IPS-18c (cell line): ENCODE results near the gene DRD4.

Experiments used
- H3K4me3 ChIP-seq: 2 replicates; pipeline ENCODE4 v1.7.0; 2013; ENCODE audit warnings: low read depth, mild to moderate bottlenecking, low read length, moderate library complexity; ENCODE audit not compliant: insufficient read depth
- H3K9me3 ChIP-seq: one replicate; pipeline ENCODE4 v1.6.1; 2013; ENCODE audit warnings: mild to moderate bottlenecking, low read length, moderate library complexity; ENCODE audit not compliant: control insufficient read depth, insufficient read depth

Gene DRD4

DNA sequence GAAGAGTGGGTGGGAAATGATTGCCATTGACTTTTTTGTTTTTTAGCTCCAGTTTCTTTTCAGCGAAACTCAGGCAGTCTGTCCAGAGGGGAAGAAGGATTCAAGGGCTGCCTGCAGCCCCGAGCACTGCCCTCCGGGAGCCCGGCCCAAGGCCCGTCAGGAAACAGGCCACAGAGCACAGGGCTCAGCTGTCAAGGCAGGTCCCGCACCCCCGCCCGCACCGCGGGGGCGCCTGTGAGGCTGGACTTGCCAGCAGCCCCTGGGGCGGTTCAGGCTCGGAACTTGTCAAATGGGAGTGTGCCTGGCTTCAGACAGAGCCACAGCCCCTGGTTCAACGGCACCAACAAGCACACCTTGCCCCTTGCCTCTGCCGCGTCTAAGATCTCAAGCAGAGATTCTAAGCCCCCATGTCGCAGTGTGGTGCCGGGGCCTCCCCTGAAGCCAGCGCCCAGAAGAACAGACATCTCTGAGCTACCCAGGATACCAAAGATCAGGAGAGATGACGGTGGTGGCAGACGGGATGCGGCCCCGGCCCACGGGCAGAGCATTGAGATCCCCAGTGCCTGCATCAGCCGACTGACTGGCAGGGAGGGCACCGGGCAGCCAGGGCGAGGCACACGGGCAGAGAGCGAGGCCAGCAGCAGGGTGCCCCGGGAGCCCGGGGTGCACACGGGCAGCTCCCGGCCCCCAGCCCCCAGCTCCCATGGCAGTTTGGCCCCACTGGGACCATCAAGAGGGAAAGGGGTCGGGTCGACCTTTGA, 29.9 kb upstream of the DRD4 start:
- no peak overlapping the region for H3K4me3 ChIP-seq
- H3K9me3 ChIP-seq, result no peaks in the 10 kb centered on the region

DNA sequence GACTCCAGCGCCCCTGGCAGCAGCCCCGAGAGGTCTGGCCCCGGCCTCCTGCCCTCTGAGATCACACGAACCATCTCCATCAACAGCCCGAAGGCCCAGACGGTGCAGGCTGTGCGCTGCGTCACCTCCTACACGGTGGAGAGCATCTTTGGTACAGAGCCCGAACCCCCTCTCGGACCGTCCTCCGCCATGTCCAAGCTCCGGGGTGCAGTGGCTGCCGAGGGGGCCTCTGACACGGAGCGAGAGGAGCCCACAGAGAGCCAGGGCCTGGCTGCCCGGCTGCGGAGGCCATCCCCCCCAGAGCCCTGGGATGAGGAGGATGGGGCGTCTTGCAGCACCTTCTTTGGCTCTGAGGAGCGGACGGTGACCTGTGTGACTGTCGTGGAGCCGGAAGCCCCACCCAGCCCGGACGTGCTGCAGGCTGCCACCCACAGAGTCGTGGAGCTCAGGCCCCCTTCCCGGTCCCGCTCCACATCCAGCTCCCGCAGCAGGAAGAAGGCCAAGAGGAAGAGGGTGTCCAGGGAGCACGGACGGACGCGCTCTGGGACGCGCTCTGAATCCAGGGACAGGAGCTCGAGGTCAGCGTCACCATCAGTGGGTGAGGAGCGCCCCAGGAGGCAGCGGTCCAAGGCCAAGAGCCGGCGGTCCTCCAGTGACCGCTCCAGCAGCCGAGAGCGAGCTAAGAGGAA, 29.0 kb upstream of the DRD4 start:
- H3K4me3 ChIP-seq, result no peak overlapping the region
- H3K9me3 ChIP-seq, result no peaks in the 10 kb centered on the region

DNA sequence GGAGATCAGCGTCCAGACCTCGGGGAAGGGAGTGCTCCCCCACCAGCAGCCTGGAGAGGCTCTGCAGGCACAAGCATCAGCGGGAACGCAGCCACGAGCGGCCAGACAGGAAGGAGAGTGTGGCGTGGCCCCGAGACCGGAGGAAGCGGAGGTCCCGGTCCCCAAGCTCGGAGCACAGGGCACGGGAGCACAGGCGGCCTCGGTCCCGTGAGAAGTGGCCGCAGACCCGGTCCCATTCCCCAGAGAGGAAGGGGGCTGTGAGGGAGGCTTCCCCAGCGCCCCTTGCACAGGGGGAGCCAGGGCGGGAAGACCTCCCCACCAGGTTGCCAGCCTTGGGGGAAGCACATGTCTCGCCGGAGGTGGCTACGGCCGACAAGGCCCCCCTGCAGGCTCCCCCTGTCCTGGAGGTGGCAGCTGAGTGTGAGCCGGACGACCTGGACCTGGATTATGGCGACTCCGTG, 28.2 kb upstream of the DRD4 start:
- Histone ChIP-seq H3K9me3 (no peaks in the 10 kb centered on the region), H3K4me3 (no peak overlapping the region)

DNA sequence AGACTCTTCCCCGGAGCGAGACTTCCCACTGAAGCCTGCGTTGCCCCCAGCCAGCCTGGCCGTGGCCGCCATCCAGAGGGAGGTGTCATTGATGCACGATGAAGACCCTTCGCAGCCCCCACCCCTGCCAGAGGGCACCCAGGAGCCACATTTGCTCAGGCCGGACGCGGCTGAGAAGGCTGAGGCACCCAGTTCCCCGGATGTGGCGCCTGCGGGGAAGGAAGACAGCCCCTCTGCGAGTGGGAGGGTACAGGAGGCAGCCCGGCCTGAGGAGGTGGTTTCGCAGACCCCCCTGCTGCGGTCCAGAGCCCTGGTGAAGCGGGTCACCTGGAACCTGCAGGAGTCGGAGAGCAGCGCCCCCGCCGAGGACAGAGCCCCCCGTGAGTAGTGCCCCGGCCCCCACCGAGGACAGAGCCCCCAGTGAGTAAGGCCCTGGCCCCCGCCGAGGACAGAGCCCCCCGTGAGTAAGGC, 27.7 kb upstream of the DRD4 start:
- no peak overlapping the region for H3K4me3 ChIP-seq
- H3K9me3 ChIP-seq, result no peaks in the 10 kb centered on the region

DNA sequence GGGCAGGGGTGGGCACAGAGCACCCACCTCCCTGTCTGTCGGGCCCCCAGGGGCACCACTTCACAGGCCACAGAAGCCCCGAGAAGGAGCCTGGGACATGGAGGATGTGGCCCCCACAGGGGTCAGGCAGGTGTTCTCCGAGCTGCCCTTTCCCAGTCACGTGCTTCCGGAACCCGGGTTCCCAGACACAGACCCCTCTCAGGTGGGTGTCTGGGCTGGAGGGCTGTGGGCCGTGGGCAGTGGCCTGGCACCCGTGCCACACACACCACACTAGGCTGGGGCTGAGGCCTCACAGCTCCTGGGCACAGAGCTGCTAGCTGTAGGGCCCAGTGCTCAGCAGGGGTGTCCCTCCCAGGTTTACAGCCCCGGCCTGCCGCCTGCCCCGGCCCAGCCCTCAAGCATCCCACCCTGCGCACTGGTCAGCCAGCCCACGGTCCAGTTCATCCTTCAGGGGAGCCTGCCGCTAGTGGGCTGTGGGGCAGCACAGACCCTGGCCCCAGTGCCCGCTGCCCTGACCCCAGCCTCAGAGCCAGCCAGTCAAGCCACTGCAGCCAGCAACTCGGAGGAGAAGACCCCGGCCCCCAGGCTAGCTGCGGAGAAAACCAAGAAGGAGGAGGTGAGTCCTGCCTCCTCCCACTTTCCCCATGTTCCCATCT, 26.8 kb upstream of the DRD4 start:
- H3K9me3 ChIP-seq, result no peaks in the 10 kb centered on the region
- H3K4me3 ChIP-seq, result no peak overlapping the region

DNA sequence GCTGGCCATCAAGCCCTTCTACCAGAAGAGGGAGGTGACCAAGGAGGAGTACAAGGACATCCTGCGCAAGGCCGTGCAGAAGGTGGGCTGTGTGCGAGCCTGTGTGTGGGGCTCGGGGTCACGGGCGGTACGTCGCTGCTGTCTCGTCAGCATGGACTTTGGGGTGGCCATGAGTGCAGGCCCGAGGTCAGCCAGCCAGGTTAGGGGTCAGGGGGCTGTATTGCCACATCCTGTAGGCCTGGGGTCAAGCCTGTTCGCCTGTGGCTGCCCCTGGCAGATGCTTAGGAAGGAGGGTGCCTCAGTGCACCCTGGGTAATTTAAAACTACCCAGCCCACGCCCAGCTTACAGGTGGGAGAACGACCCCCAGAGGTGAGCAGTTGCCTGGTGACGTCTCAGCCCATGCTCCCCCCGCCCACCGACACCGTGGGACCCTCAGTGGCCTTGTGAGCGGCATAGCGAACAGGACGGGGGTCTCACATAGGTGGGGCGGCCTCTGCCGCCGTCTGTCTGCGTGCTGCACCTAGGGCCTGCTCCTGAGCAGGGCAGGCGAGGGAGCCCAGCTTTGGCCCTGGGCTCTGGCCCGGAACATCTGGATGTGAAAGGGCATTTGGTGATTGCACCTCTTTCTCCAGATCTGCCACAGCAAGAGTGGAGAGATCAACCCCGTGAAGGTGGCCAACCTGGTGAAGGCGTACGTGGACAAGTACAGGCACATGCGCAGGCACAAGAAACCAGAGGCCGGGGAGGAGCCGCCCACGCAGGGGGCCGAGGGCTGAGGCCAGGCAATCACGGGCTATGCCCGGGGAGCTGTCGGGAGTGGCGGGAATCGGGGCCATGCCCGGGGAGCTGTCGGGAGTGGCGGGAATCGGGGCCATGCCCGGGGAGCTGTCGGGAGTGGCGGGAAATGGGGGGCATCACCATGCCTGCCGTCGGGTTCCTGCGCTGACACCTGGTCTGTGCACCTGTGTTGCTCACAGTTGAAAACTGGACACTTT, 25.8 kb upstream of the DRD4 start:
- Histone ChIP-seq H3K9me3 (no peaks in the 10 kb centered on the region), H3K4me3 (no peak overlapping the region)

DNA sequence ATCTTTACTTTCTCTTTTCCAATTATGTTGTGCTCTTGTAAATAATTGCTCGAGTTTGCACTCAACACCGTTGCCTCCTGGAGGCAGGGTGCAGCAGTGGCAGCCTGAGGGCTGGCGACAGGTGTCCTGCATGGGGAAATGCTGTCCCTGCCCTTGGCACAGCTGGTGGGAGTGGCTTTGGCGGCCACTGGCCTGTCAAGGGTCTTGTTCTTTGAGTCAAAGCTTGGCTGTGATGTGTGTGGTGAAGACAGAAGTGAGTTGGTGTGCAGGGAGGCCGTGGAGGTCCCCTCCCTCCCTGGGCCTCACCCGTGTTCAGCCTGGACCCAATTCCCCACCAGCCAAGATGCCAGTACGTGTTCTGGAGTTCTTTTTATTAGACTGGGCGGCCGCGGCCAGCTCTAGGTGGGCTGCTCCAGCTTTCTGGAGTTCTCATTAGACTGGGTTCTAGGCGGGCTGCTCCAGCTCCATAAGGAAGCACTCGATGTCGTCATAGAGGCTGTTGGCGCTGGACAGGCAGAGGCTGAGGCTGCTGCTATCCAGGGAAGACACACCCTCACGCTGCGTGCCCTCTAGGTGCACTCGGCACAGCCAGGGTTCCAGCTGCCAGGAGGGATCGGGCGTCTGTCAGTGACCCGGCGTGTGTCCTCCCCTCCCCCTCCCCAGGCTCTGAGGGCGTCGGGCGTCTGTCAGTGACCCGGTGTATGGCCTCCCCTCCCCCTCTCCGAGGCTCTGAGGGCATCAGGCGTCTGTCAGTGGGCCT, 24.7 kb upstream of the DRD4 start:
- no peak overlapping the region for H3K4me3 ChIP-seq
- no peaks in the 10 kb centered on the region for H3K9me3 ChIP-seq

DNA sequence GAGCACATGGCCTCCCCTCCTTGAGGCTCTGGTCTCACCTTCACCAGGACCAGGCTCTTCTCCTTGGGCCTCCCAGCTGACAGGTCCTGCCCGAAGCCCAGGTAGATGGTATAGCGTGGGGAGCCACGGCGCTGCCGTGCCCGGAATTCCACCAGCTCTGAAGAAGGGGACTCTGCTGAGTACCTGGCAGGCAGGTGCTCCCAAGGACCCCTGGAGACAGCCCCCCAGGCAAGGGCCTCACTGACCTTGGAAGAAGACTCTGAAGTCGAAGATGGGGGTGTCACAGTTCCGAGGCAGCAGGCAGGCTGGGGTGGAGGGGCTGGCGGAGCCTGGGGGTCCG, 24.1 kb upstream of the DRD4 start:
- no peak overlapping the region for H3K4me3 ChIP-seq

DNA sequence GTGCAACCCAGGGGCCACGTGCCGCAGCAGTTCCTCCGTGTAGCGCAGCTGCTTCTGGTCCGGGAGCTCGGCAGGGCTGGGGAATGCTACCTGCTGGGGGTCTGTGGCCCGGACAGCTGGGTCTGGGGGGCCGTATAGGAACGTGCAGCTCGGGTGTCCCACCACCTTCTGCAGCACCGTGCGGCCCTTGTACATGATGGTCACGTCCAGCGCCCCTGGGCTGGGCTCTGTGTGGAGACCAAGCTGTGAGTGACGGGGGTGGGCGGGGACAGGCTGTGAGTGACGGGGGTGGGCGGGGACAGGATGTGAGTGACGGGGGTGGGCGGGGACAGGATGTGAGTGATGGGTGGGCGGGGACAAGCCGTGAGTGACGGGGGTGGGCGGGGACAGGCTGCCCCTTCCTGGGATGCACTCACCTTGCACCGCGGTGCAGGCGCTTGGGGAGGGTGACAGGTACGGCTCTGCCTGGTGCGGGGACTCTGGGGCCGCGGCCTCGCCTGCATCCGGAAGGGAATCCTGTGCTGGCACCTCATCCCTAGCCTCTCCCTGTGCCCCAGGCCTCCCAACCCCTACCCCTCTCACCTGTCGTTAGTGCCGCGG, 23.6 kb upstream of the DRD4 start:
- Histone ChIP-seq H3K9me3 (no peaks in the 10 kb centered on the region), H3K4me3 (no peak overlapping the region)

More for the DNA sequence above, 24.1 kb upstream of the DRD4 start:
- H3K9me3 ChIP-seq, result no peaks in the 10 kb centered on the region

DNA sequence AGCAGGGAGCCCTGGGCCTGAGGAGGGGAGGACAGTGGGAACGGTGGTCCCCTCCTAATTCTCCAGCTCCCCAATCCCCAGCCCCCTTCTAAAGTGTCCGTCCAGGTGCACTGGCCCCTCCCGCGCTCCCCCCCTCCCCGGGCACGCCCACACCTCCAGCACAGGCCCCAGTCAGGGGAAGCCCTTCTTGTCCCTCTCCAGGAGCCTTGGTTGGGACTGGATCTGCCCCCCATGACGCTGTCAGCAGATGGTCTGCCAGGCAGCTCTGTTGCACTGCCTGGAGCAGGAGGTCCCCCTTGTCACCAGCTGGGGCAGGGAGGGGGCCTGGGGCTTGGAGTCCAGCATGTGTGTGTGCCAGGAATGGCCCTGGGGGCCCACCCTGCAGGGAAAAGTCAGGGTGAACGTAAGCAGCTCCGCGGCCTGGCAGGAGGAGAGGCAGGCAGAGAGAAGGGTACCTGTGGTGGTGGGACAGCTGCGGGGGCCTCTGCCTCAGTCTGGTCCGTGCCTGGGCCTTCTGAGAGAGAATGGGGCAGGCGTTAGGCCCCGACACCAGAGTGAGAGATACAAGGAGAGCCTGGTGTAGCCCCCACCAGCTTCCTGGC, 22.9 kb upstream of the DRD4 start:
- Histone ChIP-seq H3K4me3 (no peak overlapping the region), H3K9me3 (no peaks in the 10 kb centered on the region)

DNA sequence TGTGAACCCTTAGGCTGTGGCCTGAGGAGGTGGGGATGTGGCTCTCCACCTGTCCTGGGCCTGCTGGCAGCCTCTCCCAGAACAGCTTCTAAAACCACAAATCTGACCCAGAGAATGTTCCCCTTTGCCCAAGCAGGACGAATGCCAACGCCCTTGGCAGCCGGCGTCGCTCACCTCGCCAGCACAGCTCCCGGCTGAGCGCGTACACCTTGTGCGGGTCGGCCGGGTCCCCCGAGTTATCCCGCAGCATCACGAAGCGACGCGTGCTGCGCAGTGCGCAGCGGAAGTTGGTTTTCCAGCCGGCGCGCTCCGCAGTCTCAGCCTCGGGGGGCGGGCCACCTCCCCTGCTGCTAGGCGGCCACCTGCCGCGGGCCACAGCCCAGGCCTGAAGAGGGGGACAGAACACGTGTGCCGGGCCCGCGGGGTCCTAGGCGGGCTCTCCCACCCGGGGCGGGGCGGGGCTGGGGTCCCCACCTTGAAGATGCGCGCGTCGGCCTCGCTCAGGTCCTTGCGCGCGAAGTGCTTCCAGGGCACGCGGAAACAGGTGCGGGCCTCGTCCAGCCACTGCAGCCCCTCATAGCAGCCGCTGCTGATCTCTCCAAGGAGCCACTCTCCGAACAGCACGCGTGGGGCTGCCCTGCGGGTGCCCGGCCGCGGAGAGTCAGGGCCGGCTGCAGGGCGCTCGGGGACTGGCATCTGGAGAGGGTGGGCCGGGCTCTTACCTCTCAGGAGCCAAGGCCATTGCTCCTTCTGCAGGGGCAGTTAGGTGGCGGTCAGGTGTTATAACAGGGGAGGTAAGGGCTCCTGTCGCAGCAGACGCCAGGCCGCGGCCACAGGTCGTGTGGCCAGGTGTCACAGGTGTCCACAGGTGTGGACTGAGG, 22.2 kb upstream of the DRD4 start:
- no peaks in the 10 kb centered on the region for H3K9me3 ChIP-seq
- H3K4me3 ChIP-seq, result peak overlapping the region; percentile 96

DNA sequence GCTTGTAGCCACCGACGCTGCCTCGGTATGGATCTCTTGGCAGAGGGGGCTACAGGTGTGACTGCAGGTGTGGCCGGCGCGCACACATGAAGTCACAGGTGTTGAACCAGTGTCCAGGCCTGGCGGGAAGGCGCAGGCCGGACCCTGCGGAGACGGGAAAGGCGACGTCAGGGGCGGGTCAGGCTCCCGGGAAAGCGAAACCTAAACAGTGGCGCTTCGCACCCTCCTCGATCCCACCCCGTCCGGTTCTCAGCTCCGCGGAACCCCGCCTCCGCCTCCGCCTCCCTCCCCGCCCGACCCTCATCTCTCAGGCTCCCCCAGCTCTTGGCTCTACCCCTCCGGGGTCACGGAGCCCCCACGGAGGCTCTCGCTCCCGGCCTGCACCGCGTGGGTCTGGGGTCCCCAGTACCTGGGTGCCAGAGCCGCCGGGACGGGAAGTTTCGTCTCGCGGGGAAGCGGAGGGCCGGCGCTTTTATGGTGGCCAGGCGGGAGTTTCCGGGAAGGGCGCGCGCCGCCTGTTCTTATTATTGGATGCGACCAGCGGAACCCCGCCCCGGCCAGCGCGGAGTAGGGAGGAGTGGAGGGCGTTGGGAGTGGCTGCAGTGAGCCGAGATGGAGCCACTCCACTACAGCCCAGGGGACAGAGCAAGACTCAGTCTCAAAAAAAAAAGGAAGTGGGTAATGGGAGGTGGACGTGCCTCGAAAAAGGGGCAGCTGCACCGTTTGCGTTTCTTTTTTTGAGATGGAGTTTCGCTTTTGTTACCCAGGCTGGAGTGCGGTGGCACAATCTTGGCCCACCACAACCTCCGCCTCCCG, 21.4 kb upstream of the DRD4 start, which contains the start of gene IRF7:
Gene IRF7 (minus strand): TSS at position 447 of the 816 bp plus-strand sequence. CDS start 586 bp downstream, outside the sequence.
- Histone ChIP-seq H3K9me3 (no peaks in the 10 kb centered on the region), H3K4me3 (peak within 1 kb of the TSS; percentile 96)

DNA sequence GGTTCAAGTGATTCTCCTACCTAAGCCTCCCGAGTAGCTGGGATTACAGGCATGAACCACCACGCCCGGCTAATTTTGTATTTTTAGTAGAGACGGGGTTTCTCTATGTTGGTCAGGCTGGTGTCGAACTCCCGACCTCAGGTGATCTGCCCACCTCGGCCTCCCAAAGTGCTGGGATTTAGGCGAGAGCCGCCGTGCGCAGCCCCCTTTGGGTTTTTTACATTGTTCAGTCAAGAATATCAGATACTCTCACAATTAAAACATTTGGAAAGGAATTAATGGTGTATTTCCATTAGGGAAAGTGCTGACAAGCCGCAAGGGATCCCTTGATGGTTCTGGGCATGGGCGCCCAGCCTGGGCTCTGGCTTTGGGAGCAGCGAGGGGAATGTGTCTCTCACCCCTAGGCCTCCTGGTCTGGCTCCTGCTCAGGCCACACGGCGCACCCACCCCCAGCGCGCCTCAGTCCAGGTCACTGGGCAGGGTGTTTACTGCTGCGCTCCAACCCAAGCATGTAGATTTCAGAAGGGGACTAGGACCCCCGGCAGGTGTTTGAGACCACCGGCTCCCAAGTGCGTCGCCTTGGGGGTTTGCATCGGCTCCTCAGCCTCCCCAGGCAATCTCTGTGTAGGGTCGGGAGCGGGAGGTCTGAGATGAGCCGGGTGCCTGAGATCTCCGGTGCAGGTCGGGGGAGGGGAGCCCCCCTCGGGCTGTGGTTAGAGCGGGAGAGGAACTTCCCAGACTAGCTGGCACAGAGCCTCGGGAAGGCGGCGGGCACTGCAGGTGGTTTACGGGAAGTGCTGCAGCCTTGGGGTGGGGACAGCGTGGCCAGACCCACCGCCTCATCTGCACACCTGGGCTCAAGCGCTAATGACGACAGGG, 20.5 kb upstream of the DRD4 start:
- Histone ChIP-seq H3K4me3 (no peak overlapping the region; the same call in 1 of the 2 replicates), H3K9me3 (no peaks in the 10 kb centered on the region)
